ENCODE results near the gene FHIT.

GRCh38 chr3:60827666-60828065, 423.6 kb downstream of the FHIT start:
- no peak for TF ChIP-seq POLR2A (IDR thresholded peaks at IDR 0.05)
- no peak for TF ChIP-seq CTCF (IDR thresholded peaks at IDR 0.05)
- no peak for TF ChIP-seq POLR2AphosphoS5 (IDR thresholded peaks at IDR 0.05)
- TF ChIP-seq EP300 (IDR thresholded peaks at IDR 0.05), result no peak

Data from suprapubic skin (tissue), 4 donors.